Panc1 (cell line): Measurements from ENCODE around the gene DIP2C. TPM values are rescaled to one million over a fixed set of nuclear protein-coding genes. Genes with fewer than 3 reads are reported as not detected.

Experiments
- ATAC-seq: fragments of 200-7000 bp; cut with Tn5 transposase; 2 replicates; pipeline ENCODE4 v1.9.1; 2020; ENCODE audit warnings: mild to moderate bottlenecking, moderate library complexity
- BruUV-seq: library from RNA; stranded (reverse); fragments of 400-500 nt; replicated peaks from 2 replicates; lab custom pipeline; 2021; lab: Mats Ljungman, UMichigan
- CTCF ChIA-PET: fragments of 300-600 bp; sonication (Branson Sonifier 250); formaldehyde crosslinking; loops from one replicate; lab custom pipeline; 2022; ENCODE audit warnings: antibody characterized with exemption; lab: Charles Lee
- POLR2A ChIA-PET: fragments of 300-600 bp; sonication (Branson Sonifier 250); formaldehyde crosslinking; loops from one replicate; lab custom pipeline; 2022; ENCODE audit warnings: antibody characterized with exemption; lab: Charles Lee
- DNase-seq: peaks from one replicate; pipeline ENCODE4 v3.0.0-alpha.2; 2010; ENCODE audit warnings: low read depth, low spot score
- H3K27ac ChIP-seq: 2 replicates; pipeline ENCODE4 v1.5.1; 2011; ENCODE audit warnings: mild to moderate bottlenecking, low read length, inconsistent platforms
- H3K27me3 ChIP-seq: fragments of 200-500 bp; sonication (Bioruptor generic); 2 replicates; pipeline ENCODE4 v1.6.0; 2014; ENCODE audit warnings: low read length, inconsistent platforms; ENCODE audit not compliant: control insufficient read depth, insufficient read depth
- H3K36me3 ChIP-seq: fragments of 200-500 bp; sonication (Bioruptor generic); 2 replicates; pipeline ENCODE4 v1.5.1; 2014; ENCODE audit warnings: inconsistent platforms, mild to moderate bottlenecking, low read length, moderate library complexity; ENCODE audit not compliant: control insufficient read depth, insufficient read depth
- H3K4me1 ChIP-seq: 2 replicates; pipeline ENCODE4 v1.5.1; 2011; ENCODE audit warnings: inconsistent platforms, mild to moderate bottlenecking, low read length, moderate library complexity; ENCODE audit not compliant: control insufficient read depth, insufficient read depth
- H3K4me3 ChIP-seq, 2 experiments: 2 replicates each; pipeline ENCODE4 v1.5.1; 2011 to 2012; ENCODE audit warnings: low read depth in 2 of 2, low read length in 2 of 2, mild to moderate bottlenecking in 2 of 2, inconsistent platforms in 1 of 2, moderate library complexity in 1 of 2
- H3K9me3 ChIP-seq: fragments of 200-500 bp; sonication (Bioruptor generic); 2 replicates; pipeline ENCODE4 v1.5.1; 2014; ENCODE audit warnings: low read depth, mild to moderate bottlenecking, inconsistent platforms, low read length, moderate library complexity; ENCODE audit not compliant: control insufficient read depth, insufficient read depth
- CTCF ChIP-seq: fragments of 450-650 bp; IDR thresholded peaks from 2 replicates; pipeline ENCODE4 v1.5.1; 2017; ENCODE audit warnings: mild to moderate bottlenecking
- POLR2AphosphoS5 ChIP-seq: IDR thresholded peaks from 2 replicates; pipeline ENCODE4 v1.6.1; 2012; ENCODE audit warnings: mild to moderate bottlenecking, low read depth, low read length, moderate library complexity
- REST ChIP-seq, 2 experiments: IDR thresholded peaks; 2 replicates each; pipeline ENCODE4 v1.6.1; 2011 to 2012; ENCODE audit warnings: low read depth in 2 of 2, control low read depth in 1 of 2, low read length in 1 of 2, mild to moderate bottlenecking in 1 of 2, moderate library complexity in 1 of 2; ENCODE audit not compliant: insufficient read depth in 1 of 2
- SIN3A ChIP-seq: IDR thresholded peaks from 2 replicates; pipeline ENCODE4 v1.6.1; 2012; ENCODE audit warnings: low read depth, mild to moderate bottlenecking, low read length, moderate library complexity, borderline replicate concordance; ENCODE audit not compliant: insufficient read depth
- TCF7L2 ChIP-seq: IDR thresholded peaks from 2 replicates; pipeline ENCODE4 v1.6.1; 2011; ENCODE audit warnings: mild to moderate bottlenecking, low read depth, low read length, inconsistent platforms
- in situ Hi-C: cut with HindIII; loops from 2 replicates; pipeline ENCODE4 v1.10.0; 2016; ENCODE audit warnings: low sequenced_read_pairs, low pct_unique_long_range_greater_than_20kb
- intact Hi-C: fragments of 100-400 bp; cut with micrococcal nuclease; formaldehyde crosslinking; loops from one replicate; pipeline ENCODE4 v1.10.0; 2022; ENCODE audit not compliant: unreplicated experiment
- total RNA-seq: library from RNA; stranded (reverse); gene quantifications from one replicate; pipeline ENCODE4 v1.2.1, GENCODE V29; 2021; ENCODE audit not compliant: unreplicated experiment

The DIP2C gene
- total RNA-seq, 1 experiment from 2014 or later, result 13.2 TPM

GRCh38 chr10:370449-370825 is 319.0 kb downstream of the DIP2C start:
- Histone ChIP-seq H3K9me3 (no peaks in the 10 kb centered on the region), H3K4me3 (no peak overlapping the region), H3K27ac (no peak overlapping the region), H3K4me1 (no peaks in the 10 kb centered on the region; the same call in 1 of the 2 replicates), H3K27me3 (no peaks in the 10 kb centered on the region), H3K36me3 (no peaks in the 10 kb centered on the region)
- ChIA-PET CTCF (no interaction called here), POLR2A (no interaction called here)
- DNase-seq (no peak), ATAC-seq (no peak)
- in situ Hi-C loops (no loop called here), intact Hi-C loops (no loop called here)
- no TSS peak for BruUV-seq
- no peak for TF ChIP-seq REST (IDR thresholded peaks at IDR 0.05; ENCODE audit: insufficient read depth in 1 of 2, low read depth in 2 of 2, low read length in 1 of 2)
- TF ChIP-seq TCF7L2, result no peak
- TF ChIP-seq SIN3A, result no peak
- no peak for TF ChIP-seq POLR2AphosphoS5
- TF ChIP-seq CTCF, result no peak

- no peak for TF ChIP-seq POLR2AphosphoS5
- no peak for TF ChIP-seq REST (IDR thresholded peaks at IDR 0.05; ENCODE audit: insufficient read depth in 1 of 2, low read depth in 2 of 2, low read length in 1 of 2)
- TF ChIP-seq SIN3A, result no peak
- no peak for TF ChIP-seq CTCF
- no peak for TF ChIP-seq TCF7L2
- H3K4me3 ChIP-seq, result no peak overlapping the region
- H3K27ac ChIP-seq, result no peak overlapping the region
- H3K9me3 ChIP-seq, result no peaks in the 10 kb centered on the region
- no TSS peak for BruUV-seq
- no peaks in the 10 kb centered on the region for H3K36me3 ChIP-seq
- H3K4me1 ChIP-seq, result no peaks in the 10 kb centered on the region; the same call in 1 of the 2 replicates
- ATAC-seq, result no peak; the same call in 1 of the 2 replicates
- DNase-seq, result no peak
- in situ Hi-C loops (no loop called here), intact Hi-C loops (no loop called here)
- ChIA-PET CTCF (no interaction called here), POLR2A (no interaction called here)
- no peaks in the 10 kb centered on the region for H3K27me3 ChIP-seq
Observed at GRCh38 chr10:369684-370448, 319.6 kb downstream of the DIP2C start.
